ENCODE measurements around the gene NTRK3.

Gene NTRK3

DNA sequence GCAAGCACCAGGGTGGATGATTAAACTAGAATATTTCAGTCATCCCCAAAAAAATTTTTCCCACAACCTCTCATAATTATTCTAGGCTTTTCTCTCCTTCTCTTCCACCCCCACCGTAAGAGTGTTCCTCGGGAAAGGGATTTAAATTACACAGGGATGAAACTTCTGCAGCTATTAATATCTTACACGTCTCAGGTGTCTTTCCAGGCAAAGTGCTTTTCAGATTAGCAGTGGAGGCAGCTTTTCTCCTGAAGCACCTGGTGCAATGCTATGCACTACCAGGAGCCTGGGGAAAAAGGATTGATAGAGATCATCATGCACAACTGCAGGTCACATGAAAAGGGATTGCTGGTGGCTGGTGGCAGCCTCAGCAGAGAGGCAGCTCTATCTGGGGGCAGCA, 250.4 kb downstream of the NTRK3 start:
- no peak overlapping the region for H3K23ac ChIP-seq (ENCODE audit: low read length)
- H2BK120ac ChIP-seq (ENCODE audit: insufficient read depth, low read length, poor library complexity) = no peak overlapping the region
- no peak overlapping the region for H2AK5ac ChIP-seq (ENCODE audit: low read length)
- H3K14ac ChIP-seq (ENCODE audit: low read length) = no peak overlapping the region
- H2AFZ ChIP-seq (ENCODE audit: insufficient read depth, low read length, poor library complexity) = no peak overlapping the region
- H3K9me3 ChIP-seq (ENCODE audit: insufficient read depth, low read depth, low read length) = no peaks in the 10 kb centered on the region
- H3K4me2 ChIP-seq (ENCODE audit: low read length) = no peak overlapping the region
- H3K4ac ChIP-seq (ENCODE audit: low read depth, low read length) = no peak overlapping the region
- peak in 1 of 2 donors; percentile 22 for DNase-seq
- no peak overlapping the region for H4K8ac ChIP-seq (ENCODE audit: low read depth, low read length)
- H3K36me3 ChIP-seq (ENCODE audit: control insufficient read depth in 1 of 2, insufficient read depth in 2 of 2, low read length in 2 of 2) = no peaks in the 10 kb centered on the region
- no peak overlapping the region for H4K91ac ChIP-seq (ENCODE audit: low read depth, low read length)
- no peaks in the 10 kb centered on the region for H3K27me3 ChIP-seq (ENCODE audit: insufficient read depth, low read length)
- no peak overlapping the region for H4K12ac ChIP-seq (ENCODE audit: low read depth, low read length)
- no peak overlapping the region for H3K18ac ChIP-seq (ENCODE audit: low read length)
- no CpG with 5 or more reads among the region's 3 CpGs for WGBS (ENCODE audit: extremely low coverage, insufficient coverage, insufficient read length)
- no peak overlapping the region for H3K9ac ChIP-seq (ENCODE audit: low read length)
- no peaks in the 10 kb centered on the region for H3K4me1 ChIP-seq (ENCODE audit: control insufficient read depth in 1 of 2, insufficient read depth in 2 of 2, low read length in 2 of 2)
- no peak overlapping the region for H2BK5ac ChIP-seq (ENCODE audit: low read depth, low read length, poor library complexity)
- no peaks in the 10 kb centered on the region for H3K79me2 ChIP-seq (ENCODE audit: control insufficient read depth, insufficient read depth, low read length, poor library complexity)
- no peak overlapping the region for H3K4me3 ChIP-seq (ENCODE audit: low read depth, low read length)
- no peaks in the 10 kb centered on the region for H3K79me1 ChIP-seq (ENCODE audit: low read length)
- no peak overlapping the region for H3K27ac ChIP-seq (ENCODE audit: low read depth, low read length)
- H2BK12ac ChIP-seq (ENCODE audit: low read length) = no peak overlapping the region

DNA sequence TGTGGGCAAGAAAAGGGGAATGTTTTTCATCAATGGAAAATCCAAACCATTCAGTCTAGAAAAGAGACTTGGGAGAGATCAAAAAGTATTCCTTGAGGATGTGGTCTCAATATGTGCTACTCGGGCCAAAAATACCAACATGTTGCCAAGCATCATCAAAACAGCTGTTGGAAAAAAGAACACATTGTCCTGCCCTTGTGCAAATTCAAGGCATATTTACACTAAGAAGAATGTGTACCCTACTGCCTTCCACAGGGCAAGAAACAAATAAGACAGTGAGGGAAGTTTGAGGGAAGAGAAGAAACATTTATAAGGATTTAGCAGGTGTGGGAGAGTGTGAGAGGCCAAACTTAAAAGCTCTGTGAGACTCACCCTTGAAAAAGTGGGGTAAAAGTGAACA, 252.1 kb downstream of the NTRK3 start:
- H3K36me3 ChIP-seq (ENCODE audit: control insufficient read depth in 1 of 2, insufficient read depth in 2 of 2, low read length in 2 of 2) = no peaks in the 10 kb centered on the region
- no peak overlapping the region for H3K4me2 ChIP-seq (ENCODE audit: low read length)
- H3K4me3 ChIP-seq (ENCODE audit: low read depth, low read length) = no peak overlapping the region
- no peaks in the 10 kb centered on the region for H3K79me1 ChIP-seq (ENCODE audit: low read length)
- H4K8ac ChIP-seq (ENCODE audit: low read depth, low read length) = no peak overlapping the region
- H4K91ac ChIP-seq (ENCODE audit: low read depth, low read length) = no peak overlapping the region
- H3K9me3 ChIP-seq (ENCODE audit: insufficient read depth, low read depth, low read length) = no peaks in the 10 kb centered on the region
- H3K9ac ChIP-seq (ENCODE audit: low read length) = no peak overlapping the region
- H2BK12ac ChIP-seq (ENCODE audit: low read length) = no peak overlapping the region
- DNase-seq = no peak
- H4K12ac ChIP-seq (ENCODE audit: low read depth, low read length) = no peak overlapping the region
- no peak overlapping the region for H2BK5ac ChIP-seq (ENCODE audit: low read depth, low read length, poor library complexity)
- WGBS (ENCODE audit: extremely low coverage, insufficient coverage, insufficient read length) = no CpG with 5 or more reads among the region's 1 CpG
- H2AK5ac ChIP-seq (ENCODE audit: low read length) = no peak overlapping the region
- H3K27ac ChIP-seq (ENCODE audit: low read depth, low read length) = no peak overlapping the region
- H3K4me1 ChIP-seq (ENCODE audit: control insufficient read depth in 1 of 2, insufficient read depth in 2 of 2, low read length in 2 of 2) = no peaks in the 10 kb centered on the region
- H2BK120ac ChIP-seq (ENCODE audit: insufficient read depth, low read length, poor library complexity) = no peak overlapping the region
- H3K23ac ChIP-seq (ENCODE audit: low read length) = no peak overlapping the region
- H3K14ac ChIP-seq (ENCODE audit: low read length) = no peak overlapping the region
- H3K18ac ChIP-seq (ENCODE audit: low read length) = no peak overlapping the region
- H3K27me3 ChIP-seq (ENCODE audit: insufficient read depth, low read length) = no peaks in the 10 kb centered on the region
- no peak overlapping the region for H3K4ac ChIP-seq (ENCODE audit: low read depth, low read length)
- H3K79me2 ChIP-seq (ENCODE audit: control insufficient read depth, insufficient read depth, low read length, poor library complexity) = no peaks in the 10 kb centered on the region
- no peak overlapping the region for H2AFZ ChIP-seq (ENCODE audit: insufficient read depth, low read length, poor library complexity)

DNA sequence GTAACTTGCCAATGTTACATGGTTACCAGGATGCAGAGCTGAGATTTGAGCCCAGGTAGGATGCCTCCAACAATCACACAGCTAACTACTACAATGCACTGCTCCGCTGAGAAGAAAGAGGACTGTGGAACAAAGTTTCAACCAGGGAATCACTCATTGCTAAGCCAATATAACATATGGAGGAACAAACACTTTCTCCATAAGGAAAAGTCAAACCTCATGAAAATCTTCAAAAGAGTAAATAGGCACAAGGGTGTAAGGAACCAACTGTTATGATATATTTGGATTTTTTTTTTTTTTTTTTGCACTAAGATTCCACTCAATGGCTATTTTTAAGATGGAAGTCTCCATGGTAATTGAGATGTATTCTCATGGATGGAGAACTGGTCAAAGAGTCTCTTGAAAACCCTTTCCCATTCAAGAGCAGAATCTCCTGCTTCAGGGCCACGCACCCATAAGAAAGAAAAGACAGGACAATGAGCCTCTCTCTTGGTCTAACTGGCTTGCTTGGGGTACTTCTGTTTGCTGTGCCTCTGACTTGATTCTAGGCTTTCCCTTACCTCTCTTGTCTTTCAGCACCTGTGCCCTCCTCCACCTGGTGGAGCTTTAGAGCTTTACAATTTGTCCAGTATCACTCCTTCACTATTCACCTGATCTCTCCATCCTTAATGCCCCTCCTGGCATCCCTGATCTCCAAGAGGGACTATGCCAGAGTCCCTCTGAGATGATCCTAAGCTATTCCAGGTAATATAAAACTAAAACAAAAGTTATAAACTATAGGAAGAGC, 252.8 kb downstream of the NTRK3 start:
- Histone ChIP-seq H3K4ac (ENCODE audit: low read depth, low read length) (no peak overlapping the region), H3K27me3 (ENCODE audit: insufficient read depth, low read length) (no peaks in the 10 kb centered on the region), H3K14ac (ENCODE audit: low read length) (no peak overlapping the region), H4K12ac (ENCODE audit: low read depth, low read length) (no peak overlapping the region), H2BK5ac (ENCODE audit: low read depth, low read length, poor library complexity) (no peak overlapping the region), H3K23ac (ENCODE audit: low read length) (no peak overlapping the region), H3K79me1 (ENCODE audit: low read length) (no peaks in the 10 kb centered on the region), H3K36me3 (ENCODE audit: control insufficient read depth in 1 of 2, insufficient read depth in 2 of 2, low read length in 2 of 2) (no peaks in the 10 kb centered on the region), H3K4me2 (ENCODE audit: low read length) (no peak overlapping the region), H3K27ac (ENCODE audit: low read depth, low read length) (no peak overlapping the region), H3K18ac (ENCODE audit: low read length) (no peak overlapping the region), H2AK5ac (ENCODE audit: low read length) (no peak overlapping the region), H4K91ac (ENCODE audit: low read depth, low read length) (no peak overlapping the region), H3K9ac (ENCODE audit: low read length) (no peak overlapping the region), H2AFZ (ENCODE audit: insufficient read depth, low read length, poor library complexity) (no peak overlapping the region), H3K9me3 (ENCODE audit: insufficient read depth, low read depth, low read length) (no peaks in the 10 kb centered on the region), H2BK120ac (ENCODE audit: insufficient read depth, low read length, poor library complexity) (no peak overlapping the region), H3K4me3 (ENCODE audit: low read depth, low read length) (no peak overlapping the region), H4K8ac (ENCODE audit: low read depth, low read length) (no peak overlapping the region), H3K79me2 (ENCODE audit: control insufficient read depth, insufficient read depth, low read length, poor library complexity) (no peaks in the 10 kb centered on the region), H3K4me1 (ENCODE audit: control insufficient read depth in 1 of 2, insufficient read depth in 2 of 2, low read length in 2 of 2) (no peaks in the 10 kb centered on the region), H2BK12ac (ENCODE audit: low read length) (no peak overlapping the region)
- DNase-seq = peak in 1 of 2 donors; percentile 15
- WGBS (ENCODE audit: extremely low coverage, insufficient coverage, insufficient read length) = no CpG with 5 or more reads among the region's 2 CpGs

DNA sequence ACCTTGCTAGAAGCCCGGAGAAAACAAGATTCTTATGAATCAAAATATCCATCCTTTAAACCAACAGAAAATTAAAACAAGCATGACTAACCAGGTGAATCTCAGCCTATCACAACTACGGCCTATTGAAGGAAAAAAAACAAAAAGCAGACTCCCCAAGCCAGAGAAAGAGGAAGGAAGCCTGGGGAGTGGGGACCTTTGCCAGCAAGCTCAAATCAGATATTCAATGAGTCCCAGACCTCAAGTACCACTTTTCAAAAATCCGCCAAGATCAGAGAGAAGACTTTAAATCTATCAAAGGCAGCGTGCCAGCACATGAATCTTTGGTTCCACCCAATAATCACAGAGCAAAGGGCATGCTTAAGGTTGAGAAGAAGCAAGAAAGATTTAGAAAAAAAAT, 253.8 kb downstream of the NTRK3 start:
- no peak overlapping the region for H3K14ac ChIP-seq (ENCODE audit: low read length)
- no peaks in the 10 kb centered on the region for H3K4me1 ChIP-seq (ENCODE audit: control insufficient read depth in 1 of 2, insufficient read depth in 2 of 2, low read length in 2 of 2)
- H3K4ac ChIP-seq (ENCODE audit: low read depth, low read length) = no peak overlapping the region
- H3K4me3 ChIP-seq (ENCODE audit: low read depth, low read length) = no peak overlapping the region
- H3K18ac ChIP-seq (ENCODE audit: low read length) = no peak overlapping the region
- H4K12ac ChIP-seq (ENCODE audit: low read depth, low read length) = no peak overlapping the region
- H2BK5ac ChIP-seq (ENCODE audit: low read depth, low read length, poor library complexity) = no peak overlapping the region
- H4K8ac ChIP-seq (ENCODE audit: low read depth, low read length) = no peak overlapping the region
- H3K9me3 ChIP-seq (ENCODE audit: insufficient read depth, low read depth, low read length) = no peaks in the 10 kb centered on the region
- no peaks in the 10 kb centered on the region for H3K27me3 ChIP-seq (ENCODE audit: insufficient read depth, low read length)
- H2AK5ac ChIP-seq (ENCODE audit: low read length) = no peak overlapping the region
- DNase-seq = no peak
- no peak overlapping the region for H3K4me2 ChIP-seq (ENCODE audit: low read length)
- no peak overlapping the region for H3K9ac ChIP-seq (ENCODE audit: low read length)
- H2AFZ ChIP-seq (ENCODE audit: insufficient read depth, low read length, poor library complexity) = no peak overlapping the region
- H3K27ac ChIP-seq (ENCODE audit: low read depth, low read length) = no peak overlapping the region
- H3K23ac ChIP-seq (ENCODE audit: low read length) = no peak overlapping the region
- no peak overlapping the region for H4K91ac ChIP-seq (ENCODE audit: low read depth, low read length)
- no CpG with 5 or more reads among the region's 4 CpGs for WGBS (ENCODE audit: extremely low coverage, insufficient coverage, insufficient read length)
- no peaks in the 10 kb centered on the region for H3K79me2 ChIP-seq (ENCODE audit: control insufficient read depth, insufficient read depth, low read length, poor library complexity)
- H2BK12ac ChIP-seq (ENCODE audit: low read length) = no peak overlapping the region
- H3K36me3 ChIP-seq (ENCODE audit: control insufficient read depth in 1 of 2, insufficient read depth in 2 of 2, low read length in 2 of 2) = no peaks in the 10 kb centered on the region
- H2BK120ac ChIP-seq (ENCODE audit: insufficient read depth, low read length, poor library complexity) = no peak overlapping the region
- H3K79me1 ChIP-seq (ENCODE audit: low read length) = no peaks in the 10 kb centered on the region

All from trophoblast cell (in vitro differentiated cells and primary cell).